Adrenal gland (tissue), 12 donors: Measurements from ENCODE around the gene ADRB1. TPM values are rescaled to one million over a fixed set of nuclear protein-coding genes. Genes with fewer than 3 reads are reported as not detected.

Experiments used
- DNase-seq, 7 donors: peaks; one replicate each; pipeline ENCODE4 v3.0.0-alpha.2; 2019 to 2020
- H3K27ac ChIP-seq, 5 donors: fragments of 200-600 bp; sonication (generic) in 4 of 5; 1 replicate in 3 of 5; 2 replicates in 2 of 5; pipeline versions ENCODE4 v1.5.1 to v1.8.0; 2016 to 2020; ENCODE audit warnings: mild to moderate bottlenecking in 1 of 5
- H3K27me3 ChIP-seq: fragments of 200-600 bp; 2 replicates; pipeline ENCODE4 v1.8.0; 2021
- H3K36me3 ChIP-seq, 2 donors: fragments of 200-600 bp; replicated peaks in 1 of 2; 1 replicate in 1 of 2; 2 replicates in 1 of 2; pipeline versions ENCODE4 v1.5.1 to v1.8.0; 2018 to 2022
- H3K4me1 ChIP-seq, 2 donors: fragments of 200-600 bp; replicated peaks in 1 of 2; 1 replicate in 1 of 2; 2 replicates in 1 of 2; pipeline versions ENCODE4 v1.5.1 to v1.8.0; 2018 to 2021
- H3K4me3 ChIP-seq, 4 donors: fragments of 200-600 bp; sonication (generic) in 3 of 4; one replicate each; pipeline ENCODE4 v1.5.1; 2016 to 2018
- H3K9me3 ChIP-seq, 3 donors: fragments of 200-600 bp; sonication (generic) in 1 of 3; replicated peaks in 1 of 3; 1 replicate in 2 of 3; 2 replicates in 1 of 3; pipeline versions ENCODE4 v1.5.1 to v1.8.0; 2016 to 2021
- CTCF ChIP-seq, 6 experiments: fragments of 450-650 bp in 4 of 6; fragments of 200-600 bp in 2 of 6; sonication (generic) in 1 of 6; IDR thresholded peaks; 1 replicate in 5 of 6; 2 replicates in 1 of 6; pipeline versions ENCODE4 v1.5.1 to v1.8.0; 2016 to 2021; ENCODE audit warnings: antibody characterized with exemption in 6 of 6, mild to moderate bottlenecking in 2 of 6, moderate library complexity in 1 of 6
- POLR2A ChIP-seq, 2 donors: fragments of 450-650 bp; IDR thresholded peaks; one replicate each; pipeline ENCODE4 v1.6.1; 2017; ENCODE audit warnings: antibody characterized with exemption in 2 of 2, mild to moderate bottlenecking in 2 of 2, moderate library complexity in 1 of 2
- WGBS, 4 donors: extraction: QIAGEN DNeasy Blood & Tissue Kit in 2 of 4; methylation state at CpG; one replicate each; pipeline versions ENCODE4 v1.1.5 to v1.1.7; 2013 to 2017; 5-methylcytosine and 5-hydroxymethylcytosine counted together
- intact Hi-C, 2 donors: fragments of 100-400 bp; cut with DNase I; formaldehyde crosslinking; loops; one replicate each; pipeline versions ENCODE4 v1.14.1 to v1.15.0; 2022 to 2023
- polyA plus RNA-seq, 3 donors: library from polyadenylated mRNA; stranded (reverse); fragments of 200-250 nt in 2 of 3; fragments of 350-450 nt in 1 of 3; fragmentation: Illumina TruSeq in 1 of 3; extraction: RNeasy Lipid Tissue Mini Kit (QIAGEN cat#74804) in 1 of 3; gene quantifications; one replicate each; pipeline ENCODE4 v1.2.3, GENCODE V29; 2013 to 2014
- total RNA-seq, 9 donors: library from RNA; depleted of rRNA in 4 of 9; stranded (reverse); fragments of >200 nt in 4 of 9; fragments of 120-200 nt in 1 of 9; fragmentation: NEBNext Ultra II Directional in 1 of 9; extraction: Animal tissue kit (Norgen Biotek cat#: 25700) in 1 of 9; gene quantifications; one replicate each; pipeline versions ENCODE4 v1.1.0 to v1.2.4, GENCODE V29; 2013 to 2023
- donor health status: healthy with polysubstance abuse.
- donor health status: Bipolar disorder and iron deficiency.
- donor health status: DM: yes; HTN: yes; CAD: no.
- donor health status: DM: no; HTN: no; CAD: no.
- donor health status: DM: no; HTN: no; CAD: no.
- donor health status: DM: yes; HTN: yes; CAD: no.

ADRB1 gene
- total and polyA plus RNA-seq, 12 donors = 0.13 to 0.78 (median 0.26) TPM; not detected in 3

- DNase-seq = no peak
- Histone ChIP-seq H3K36me3 (no peaks in the 10 kb centered on the region), H3K4me1 (no peaks in the 10 kb centered on the region), H3K4me3 (no peak overlapping the region), H3K27me3 (no peaks in the 10 kb centered on the region), H3K27ac (no peak overlapping the region), H3K9me3 (no peaks in the 10 kb centered on the region)
- 63 to 83% (median 66%) methylated on average over 2 of the region's 2 CpGs for whole genome bisulfite sequencing, 4 donors
- intact Hi-C loops = no loop called here
- TF ChIP-seq POLR2A (IDR thresholded peaks at IDR 0.05) (no peak), CTCF (IDR thresholded peaks at IDR 0.05) (no peak)
Observed at GRCh38 chr10:114010316-114010715, 33.4 kb upstream of the ADRB1 start.

GRCh38 chr10:114012650-114013049 lies 31.0 kb upstream of the ADRB1 start:
- no peak for DNase-seq

GRCh38 chr10:114015708-114016107 lies 28.0 kb upstream of the ADRB1 start:
- no peak overlapping the region for H3K27ac ChIP-seq
- no peaks in the 10 kb centered on the region for H3K27me3 ChIP-seq
- no peaks in the 10 kb centered on the region for H3K36me3 ChIP-seq
- intact Hi-C loops = no loop called here
- TF ChIP-seq POLR2A (IDR thresholded peaks at IDR 0.05) (no peak), CTCF (IDR thresholded peaks at IDR 0.05) (no peak)
- H3K9me3 ChIP-seq = no peaks in the 10 kb centered on the region
- DNase-seq = no peak
- WGBS, 4 donors = 0 to 46% (median 32%) methylated on average over 1 of the region's 1 CpG
- H3K4me1 ChIP-seq = no peaks in the 10 kb centered on the region
- no peak overlapping the region for H3K4me3 ChIP-seq

More at GRCh38 chr10:114012650-114013049, 31.0 kb upstream of the ADRB1 start:
- no peaks in the 10 kb centered on the region for H3K4me1 ChIP-seq
- H3K27me3 ChIP-seq = no peaks in the 10 kb centered on the region
- no peaks in the 10 kb centered on the region for H3K36me3 ChIP-seq
- no peak overlapping the region for H3K27ac ChIP-seq
- 75 to 84% (median 79%) methylated on average over 7 to 8 of the region's 8 CpGs for WGBS, 4 donors
- TF ChIP-seq CTCF (IDR thresholded peaks at IDR 0.05) = no peak
- no peak for TF ChIP-seq POLR2A (IDR thresholded peaks at IDR 0.05)
- intact Hi-C loops = no loop called here
- H3K4me3 ChIP-seq = no peak overlapping the region
- no peaks in the 10 kb centered on the region for H3K9me3 ChIP-seq

GRCh38 chr10:114017271-114017670 lies 26.4 kb upstream of the ADRB1 start:
- H3K4me1 ChIP-seq = peaks cover 0 to 2% of the 10 kb centered on the region in 2 donors
- intact Hi-C loops = no loop called here
- H3K27ac ChIP-seq = no peak overlapping the region
- 76 to 86% (median 81%) methylated on average over 6 of the region's 6 CpGs for WGBS, 4 donors
- H3K9me3 ChIP-seq = no peaks in the 10 kb centered on the region
- no peaks in the 10 kb centered on the region for H3K36me3 ChIP-seq
- no peaks in the 10 kb centered on the region for H3K27me3 ChIP-seq
- TF ChIP-seq POLR2A (IDR thresholded peaks at IDR 0.05) (no peak), CTCF (IDR thresholded peaks at IDR 0.05) (no peak)
- DNase-seq = no peak
- no peak overlapping the region for H3K4me3 ChIP-seq
